ENCODE measurements around the gene DNAH17.

Gene DNAH17

GRCh38 chr17:78380370-78380769 lies 196.8 kb downstream of the DNAH17 start:
- no peak for DNase-seq (ENCODE audit: low spot score)
- H3K4me3 ChIP-seq, result no peak overlapping the region
- H3K27ac ChIP-seq, result no peak overlapping the region
- TF ChIP-seq, protein P1, sequence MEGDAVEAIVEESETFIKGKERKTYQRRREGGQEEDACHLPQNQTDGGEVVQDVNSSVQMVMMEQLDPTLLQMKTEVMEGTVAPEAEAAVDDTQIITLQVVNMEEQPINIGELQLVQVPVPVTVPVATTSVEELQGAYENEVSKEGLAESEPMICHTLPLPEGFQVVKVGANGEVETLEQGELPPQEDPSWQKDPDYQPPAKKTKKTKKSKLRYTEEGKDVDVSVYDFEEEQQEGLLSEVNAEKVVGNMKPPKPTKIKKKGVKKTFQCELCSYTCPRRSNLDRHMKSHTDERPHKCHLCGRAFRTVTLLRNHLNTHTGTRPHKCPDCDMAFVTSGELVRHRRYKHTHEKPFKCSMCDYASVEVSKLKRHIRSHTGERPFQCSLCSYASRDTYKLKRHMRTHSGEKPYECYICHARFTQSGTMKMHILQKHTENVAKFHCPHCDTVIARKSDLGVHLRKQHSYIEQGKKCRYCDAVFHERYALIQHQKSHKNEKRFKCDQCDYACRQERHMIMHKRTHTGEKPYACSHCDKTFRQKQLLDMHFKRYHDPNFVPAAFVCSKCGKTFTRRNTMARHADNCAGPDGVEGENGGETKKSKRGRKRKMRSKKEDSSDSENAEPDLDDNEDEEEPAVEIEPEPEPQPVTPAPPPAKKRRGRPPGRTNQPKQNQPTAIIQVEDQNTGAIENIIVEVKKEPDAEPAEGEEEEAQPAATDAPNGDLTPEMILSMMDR (IDR thresholded peaks at IDR 0.05), result no peak

GRCh38 chr17:78379131-78379491 lies 198.1 kb downstream of the DNAH17 start:
- TF ChIP-seq, protein P1 (IDR thresholded peaks at IDR 0.05), result no peak
- H3K4me3 ChIP-seq, result peak overlapping the region; percentile 93
- no peak for DNase-seq (ENCODE audit: low spot score)
- H3K27ac ChIP-seq, result peak overlapping the region; percentile 83 to 92

- TF ChIP-seq, protein P1 (IDR thresholded peaks at IDR 0.05), result no peak
- Histone ChIP-seq H3K27ac (peak within 1 kb of the TSS; percentile 83 to 92), H3K4me3 (peak within 1 kb of the TSS; percentile 93)
- DNase-seq (ENCODE audit: low spot score), result peak; percentile 85
Observed at GRCh38 chr17:78378225-78379130, 198.7 kb downstream of the DNAH17 start, which contains the start of gene PGS1. TSS of gene PGS1 (plus strand) at chr17:78378649. CDS start at chr17:78378666, 17 bp downstream.

GRCh38 chr17:78377858-78378224 lies 199.4 kb downstream of the DNAH17 start:
- H3K4me3 ChIP-seq, result peak overlapping the region; percentile 93
- peak overlapping the region; percentile 83 to 92 for H3K27ac ChIP-seq
- DNase-seq (ENCODE audit: low spot score), result no peak
- TF ChIP-seq, protein P1 (IDR thresholded peaks at IDR 0.05), result no peak

DNA sequence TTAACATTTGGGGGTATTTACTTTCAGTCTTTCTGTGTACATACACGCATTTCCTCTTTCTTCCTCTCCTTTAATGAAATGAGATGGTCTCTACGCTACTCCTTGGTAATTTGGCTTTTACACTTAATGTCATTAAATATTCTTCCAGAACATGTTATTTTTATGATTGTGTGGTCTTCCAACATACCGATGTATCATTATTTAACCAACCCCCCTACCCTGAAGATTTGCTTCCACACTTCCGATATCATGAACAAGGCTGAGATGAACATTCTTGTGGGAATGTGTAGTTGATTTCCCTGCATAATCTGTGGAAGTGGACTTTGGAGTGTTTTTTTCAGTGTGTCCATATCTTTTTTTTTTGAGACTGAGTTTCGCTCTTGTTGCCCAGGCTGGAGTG lies 201.0 kb downstream of the DNAH17 start:
- Histone ChIP-seq H3K27ac (peak overlapping the region; percentile 16 to 76), H3K4me3 (no peak overlapping the region)
- no peak for DNase-seq (ENCODE audit: low spot score)
- TF ChIP-seq, protein P1 (IDR thresholded peaks at IDR 0.05), result no peak

GRCh38 chr17:78375401-78376151 lies 201.6 kb downstream of the DNAH17 start:
- Histone ChIP-seq H3K4me3 (peak overlapping the region; percentile 14), H3K27ac (peak overlapping the region; percentile 16 to 76)
- TF ChIP-seq, protein P1 (IDR thresholded peaks at IDR 0.05), result no peak
- no peak for DNase-seq (ENCODE audit: low spot score)
